NCI-H1930 (cell line): ENCODE data around the gene CYP24A1.

Experiments
- DNase-seq, 2 experiments: peaks; one replicate each; lab custom pipeline; 2025; lab: John Stamatoyannopoulos, UW

CYP24A1 gene

GRCh38 chr20:54201268-54201846, 27.6 kb upstream of the CYP24A1 start:
- DNase-seq: no peak

- DNase-seq: no peak
Observed at GRCh38 chr20:54200487-54201267, 26.9 kb upstream of the CYP24A1 start.

- peak; percentile 39 to 45 for DNase-seq
Observed at GRCh38 chr20:54199721-54200176, 26.0 kb upstream of the CYP24A1 start.

GRCh38 chr20:54199283-54199682, 25.5 kb upstream of the CYP24A1 start:
- no peak for DNase-seq

GRCh38 chr20:54197621-54198604, 24.1 kb upstream of the CYP24A1 start:
- DNase-seq: no peak

GRCh38 chr20:54195483-54196472, 22.0 kb upstream of the CYP24A1 start:
- no peak for DNase-seq

GRCh38 chr20:54194724-54195438, 21.1 kb upstream of the CYP24A1 start:
- no peak for DNase-seq

GRCh38 chr20:54193817-54194216, 20.0 kb upstream of the CYP24A1 start:
- no peak for DNase-seq

- no peak for DNase-seq
Observed at GRCh38 chr20:54190217-54190616, 16.4 kb upstream of the CYP24A1 start.

GRCh38 chr20:54189630-54190029, 15.8 kb upstream of the CYP24A1 start:
- no peak for DNase-seq

GRCh38 chr20:54188132-54188849, 14.5 kb upstream of the CYP24A1 start:
- no peak for DNase-seq

- no peak for DNase-seq
Observed at GRCh38 chr20:54184904-54185626, 11.3 kb upstream of the CYP24A1 start.

GRCh38 chr20:54184071-54184470, 10.3 kb upstream of the CYP24A1 start:
- no peak for DNase-seq

GRCh38 chr20:54180931-54181330, 7.1 kb upstream of the CYP24A1 start:
- no peak for DNase-seq

GRCh38 chr20:54179946-54180345, 6.2 kb upstream of the CYP24A1 start:
- no peak for DNase-seq

- DNase-seq: no peak
Observed at GRCh38 chr20:54178256-54178655, 4.5 kb upstream of the CYP24A1 start.

GRCh38 chr20:54177378-54177777, 3.6 kb upstream of the CYP24A1 start:
- DNase-seq: no peak

GRCh38 chr20:54176610-54177009, 2.8 kb upstream of the CYP24A1 start:
- DNase-seq: no peak
